Mucosa of stomach (tissue), 1 donor: ENCODE results near the gene ACACB.

Source experiments
- H3K27me3 ChIP-seq: one replicate; pipeline ENCODE4 v1.7.0; 2013; ENCODE audit warnings: mild to moderate bottlenecking, low read length; ENCODE audit not compliant: control insufficient read depth, insufficient read depth
- H3K36me3 ChIP-seq: one replicate; pipeline ENCODE4 v1.7.0; 2013; ENCODE audit warnings: low read length; ENCODE audit not compliant: control insufficient read depth, insufficient read depth
- H3K4me1 ChIP-seq: one replicate; pipeline ENCODE4 v1.7.0; 2013; ENCODE audit warnings: mild to moderate bottlenecking, low read length; ENCODE audit not compliant: control insufficient read depth, insufficient read depth
- H3K4me3 ChIP-seq: one replicate; pipeline ENCODE4 v1.7.0; 2013; ENCODE audit warnings: low read length
- H3K9ac ChIP-seq: one replicate; pipeline ENCODE4 v1.7.0; 2013; ENCODE audit warnings: mild to moderate bottlenecking, low read length, moderate library complexity
- H3K9me3 ChIP-seq: one replicate; pipeline ENCODE4 v1.7.0; 2013; ENCODE audit warnings: mild to moderate bottlenecking, low read length, moderate library complexity; ENCODE audit not compliant: control insufficient read depth
- donor health status: Pancreatic carcinoma.

ACACB gene

DNA sequence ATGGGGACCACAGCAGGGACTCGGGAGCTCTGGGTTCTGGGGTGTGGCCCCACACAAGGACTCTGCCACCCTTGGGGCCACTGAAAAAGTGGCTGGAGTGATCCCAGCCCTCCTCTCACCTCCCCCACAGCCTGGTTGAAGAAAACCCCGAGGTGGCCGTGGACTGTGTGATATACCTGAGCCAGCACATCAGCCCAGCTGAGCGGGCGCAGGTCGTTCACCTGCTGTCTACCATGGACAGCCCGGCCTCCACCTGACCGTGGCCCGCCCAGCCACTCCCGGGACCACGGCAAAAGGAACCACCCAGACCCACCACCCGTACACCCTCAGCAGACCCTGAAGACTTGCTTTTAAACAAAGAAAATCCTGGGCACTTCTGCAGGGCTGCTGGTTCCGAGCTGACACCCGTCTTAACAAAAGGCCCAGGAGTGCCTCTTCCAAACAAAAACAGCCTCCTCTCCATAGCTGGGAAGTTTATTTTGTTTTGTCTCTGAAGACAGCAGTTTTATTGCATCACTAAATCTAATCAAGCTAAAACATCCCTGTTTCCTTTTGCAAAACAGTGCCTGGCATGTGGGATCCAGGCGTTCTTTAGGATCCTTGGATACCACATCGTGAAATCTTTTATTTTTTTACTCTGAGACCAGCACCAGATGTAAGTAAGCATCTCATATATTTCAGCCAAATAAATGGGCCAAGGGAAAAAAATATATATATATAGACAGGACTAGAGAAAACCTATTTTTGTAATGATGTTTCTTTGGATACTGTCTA, 149.9 kb downstream of the ACACB start:
- Histone ChIP-seq H3K4me1 (no peaks in the 10 kb centered on the region), H3K36me3 (peaks cover 18% of the 10 kb centered on the region), H3K9ac (no peak overlapping the region), H3K4me3 (no peak overlapping the region), H3K27me3 (no peaks in the 10 kb centered on the region), H3K9me3 (no peaks in the 10 kb centered on the region)

DNA sequence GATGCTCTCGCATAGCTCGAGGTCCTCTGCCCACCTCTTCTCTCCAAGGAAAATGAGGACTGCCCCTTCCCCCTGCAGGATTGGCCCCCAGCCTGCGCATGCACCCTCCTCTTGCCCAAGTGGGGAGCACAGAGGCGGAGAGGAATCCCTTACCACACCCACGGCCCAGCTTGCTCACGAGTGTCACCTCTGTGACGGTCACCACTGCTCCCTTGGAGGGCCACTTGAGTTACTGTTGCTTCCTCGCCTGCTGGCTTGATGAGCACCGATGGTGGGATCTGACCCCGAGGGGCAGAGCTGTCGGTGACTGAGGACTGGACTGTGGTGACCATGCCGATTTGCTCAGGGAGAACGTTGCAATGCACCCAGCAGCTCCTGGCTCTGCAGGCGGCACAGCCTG, 151.0 kb downstream of the ACACB start:
- H3K4me3 ChIP-seq, result no peak overlapping the region
- no peaks in the 10 kb centered on the region for H3K4me1 ChIP-seq
- no peaks in the 10 kb centered on the region for H3K27me3 ChIP-seq
- H3K9ac ChIP-seq, result no peak overlapping the region
- H3K36me3 ChIP-seq, result peaks cover 18% of the 10 kb centered on the region
- H3K9me3 ChIP-seq, result no peaks in the 10 kb centered on the region

DNA sequence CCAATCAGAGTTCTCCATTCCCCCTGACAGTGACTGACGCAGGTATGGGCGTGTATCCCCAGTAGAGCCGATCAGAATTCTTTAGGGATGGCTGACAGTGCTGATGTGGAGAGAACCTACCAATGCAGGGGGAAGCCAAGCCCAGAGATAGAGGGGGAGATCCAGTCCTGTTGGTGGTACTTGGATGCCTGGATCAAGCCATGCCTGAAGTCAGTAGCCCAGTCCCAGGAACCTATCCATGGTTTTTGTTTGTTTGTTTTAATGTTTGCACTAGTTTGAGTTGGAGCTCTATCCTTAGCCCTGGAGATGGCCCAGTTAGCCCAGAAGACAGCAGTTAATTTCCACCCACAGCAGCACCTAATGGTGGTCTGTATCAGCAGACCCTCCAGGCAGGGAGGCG, 152.5 kb downstream of the ACACB start:
- Histone ChIP-seq H3K36me3 (peaks cover 18% of the 10 kb centered on the region), H3K4me3 (no peak overlapping the region), H3K9me3 (no peaks in the 10 kb centered on the region), H3K9ac (no peak overlapping the region), H3K27me3 (no peaks in the 10 kb centered on the region), H3K4me1 (no peaks in the 10 kb centered on the region)

DNA sequence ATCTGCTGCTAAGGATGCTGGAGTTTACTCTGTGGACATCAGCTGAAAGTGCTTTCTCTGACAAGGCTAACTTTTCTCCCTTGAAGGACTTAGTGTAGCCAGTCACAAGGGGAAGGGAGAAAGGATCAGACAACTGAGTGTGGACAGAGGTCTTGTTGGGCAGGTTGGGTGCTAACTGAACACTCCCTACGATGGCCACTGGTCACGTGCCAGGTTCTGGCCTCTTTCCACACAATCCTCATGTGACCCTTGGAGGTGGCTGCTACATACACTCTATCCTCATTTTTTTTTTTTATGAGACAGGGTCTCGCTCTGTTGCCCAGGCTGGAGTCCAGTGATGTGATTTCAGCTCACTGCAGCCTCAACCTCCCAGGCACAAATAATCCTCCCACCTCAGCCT, 153.0 kb downstream of the ACACB start:
- no peaks in the 10 kb centered on the region for H3K4me1 ChIP-seq
- no peaks in the 10 kb centered on the region for H3K27me3 ChIP-seq
- H3K4me3 ChIP-seq, result no peak overlapping the region
- H3K9me3 ChIP-seq, result no peaks in the 10 kb centered on the region
- no peak overlapping the region for H3K9ac ChIP-seq
- H3K36me3 ChIP-seq, result peaks cover 18% of the 10 kb centered on the region

DNA sequence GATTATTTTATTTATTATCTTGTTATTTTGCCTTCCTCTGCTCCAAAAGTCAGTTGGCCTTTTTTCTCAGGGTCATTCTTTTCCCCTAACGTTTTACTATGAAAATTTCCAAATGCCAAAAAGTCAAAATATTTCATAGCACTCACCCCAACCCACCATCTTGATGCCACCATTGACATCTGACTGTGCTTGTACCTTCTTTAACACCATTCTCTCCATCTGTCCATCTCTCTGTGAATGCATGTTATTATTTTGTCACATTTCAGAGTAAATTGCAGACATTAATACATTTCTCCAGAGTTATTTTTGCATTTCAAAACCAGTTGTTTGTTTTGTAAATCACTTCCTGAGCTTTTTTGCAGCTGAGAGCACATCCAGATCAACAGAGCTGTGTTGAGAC, 154.1 kb downstream of the ACACB start:
- Histone ChIP-seq H3K27me3 (no peaks in the 10 kb centered on the region), H3K36me3 (peaks cover 13% of the 10 kb centered on the region), H3K9me3 (no peaks in the 10 kb centered on the region), H3K9ac (no peak overlapping the region), H3K4me1 (no peaks in the 10 kb centered on the region), H3K4me3 (no peak overlapping the region)

DNA sequence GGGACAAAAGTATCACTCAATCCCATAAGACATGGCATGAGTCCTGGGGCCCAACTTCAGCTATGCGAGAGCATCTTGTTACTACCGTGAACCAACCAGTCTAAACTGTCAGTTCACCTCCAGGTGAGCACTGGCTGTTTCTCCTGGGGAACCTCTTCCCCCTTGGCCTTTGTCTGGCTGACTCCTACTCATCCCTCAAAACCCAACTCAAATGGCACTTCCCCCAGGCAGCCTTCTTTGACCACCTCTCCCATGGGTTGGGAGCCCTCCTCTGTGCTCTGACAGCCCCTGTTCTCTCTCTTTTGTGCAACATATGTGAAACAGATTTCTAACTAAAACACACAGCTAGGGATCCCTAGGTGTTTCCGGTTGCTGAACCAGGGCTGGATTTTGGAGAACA, 155.0 kb downstream of the ACACB start:
- H3K36me3 ChIP-seq, result peaks cover 6% of the 10 kb centered on the region

DNA sequence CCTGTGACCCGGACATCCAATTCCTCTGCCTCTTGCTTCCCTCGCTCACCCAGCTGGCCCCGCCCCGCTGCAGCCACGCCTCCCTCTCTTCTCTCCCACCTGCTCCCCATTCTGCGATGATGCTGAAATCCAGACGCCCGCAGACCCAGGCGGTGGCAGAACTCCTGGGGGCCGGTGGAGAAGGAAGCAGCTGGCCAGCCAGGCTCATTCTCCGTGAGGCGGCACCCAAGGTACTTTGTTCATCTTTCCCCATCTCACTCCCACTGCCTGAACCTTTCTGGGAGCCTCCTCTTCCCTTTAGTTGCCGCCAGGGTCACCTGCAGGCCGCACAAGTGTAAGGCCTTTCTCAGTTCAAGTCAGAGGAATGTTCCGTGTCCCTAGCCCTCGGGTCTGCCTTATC, 157.0 kb downstream of the ACACB start:
- no peak overlapping the region for H3K4me3 ChIP-seq
- H3K36me3 ChIP-seq, result no peaks in the 10 kb centered on the region
- H3K9me3 ChIP-seq, result no peaks in the 10 kb centered on the region
- H3K9ac ChIP-seq, result no peak overlapping the region
- no peaks in the 10 kb centered on the region for H3K27me3 ChIP-seq
- H3K4me1 ChIP-seq, result no peaks in the 10 kb centered on the region

More for the DNA sequence above, 155.0 kb downstream of the ACACB start:
- Histone ChIP-seq H3K9ac (no peak overlapping the region), H3K4me3 (no peak overlapping the region), H3K4me1 (no peaks in the 10 kb centered on the region), H3K9me3 (no peaks in the 10 kb centered on the region), H3K27me3 (no peaks in the 10 kb centered on the region)

DNA sequence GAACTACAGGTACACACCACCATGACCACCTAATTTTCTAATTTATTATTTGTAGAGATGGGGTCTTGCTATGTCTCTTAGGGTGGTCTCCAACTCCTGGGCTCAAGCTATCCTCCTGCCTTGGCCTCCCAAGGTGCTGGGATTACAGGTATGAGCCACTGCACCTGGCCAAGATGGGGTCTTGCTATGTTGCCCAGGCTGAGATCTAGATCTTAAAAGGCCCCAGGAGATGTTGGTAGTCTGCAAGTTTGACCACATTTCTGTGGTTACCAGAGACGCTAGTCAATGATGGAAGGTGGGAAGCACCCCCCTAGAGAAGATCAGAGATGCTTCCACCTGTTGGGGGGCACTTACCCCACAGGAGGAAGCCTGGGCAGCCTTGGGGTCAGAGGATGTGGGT, 158.0 kb downstream of the ACACB start:
- Histone ChIP-seq H3K4me1 (no peaks in the 10 kb centered on the region), H3K9ac (no peak overlapping the region), H3K36me3 (no peaks in the 10 kb centered on the region), H3K27me3 (no peaks in the 10 kb centered on the region), H3K4me3 (no peak overlapping the region), H3K9me3 (no peaks in the 10 kb centered on the region)

DNA sequence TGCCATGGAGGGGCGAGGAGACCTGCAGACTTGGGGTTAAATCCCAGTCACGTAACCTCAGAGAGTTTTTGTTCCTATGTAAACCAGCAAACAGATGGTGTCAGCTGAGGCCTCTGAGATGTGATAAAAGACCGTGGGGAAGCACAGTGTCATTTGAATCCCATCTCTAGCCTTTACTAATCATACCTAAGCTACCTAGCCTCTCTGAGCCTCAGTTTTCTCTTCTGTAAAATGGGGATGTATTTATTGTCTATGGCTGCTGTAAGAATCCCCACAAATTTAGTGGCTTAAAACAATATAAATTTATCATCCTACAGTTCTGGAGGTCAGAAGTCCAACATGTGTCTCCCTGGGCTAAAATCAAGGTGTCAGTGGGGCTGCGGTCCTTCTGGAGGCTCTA, 158.8 kb downstream of the ACACB start:
- H3K27me3 ChIP-seq, result no peaks in the 10 kb centered on the region
- no peak overlapping the region for H3K4me3 ChIP-seq
- no peaks in the 10 kb centered on the region for H3K9me3 ChIP-seq
- no peaks in the 10 kb centered on the region for H3K36me3 ChIP-seq
- H3K4me1 ChIP-seq, result no peaks in the 10 kb centered on the region
- no peak overlapping the region for H3K9ac ChIP-seq

DNA sequence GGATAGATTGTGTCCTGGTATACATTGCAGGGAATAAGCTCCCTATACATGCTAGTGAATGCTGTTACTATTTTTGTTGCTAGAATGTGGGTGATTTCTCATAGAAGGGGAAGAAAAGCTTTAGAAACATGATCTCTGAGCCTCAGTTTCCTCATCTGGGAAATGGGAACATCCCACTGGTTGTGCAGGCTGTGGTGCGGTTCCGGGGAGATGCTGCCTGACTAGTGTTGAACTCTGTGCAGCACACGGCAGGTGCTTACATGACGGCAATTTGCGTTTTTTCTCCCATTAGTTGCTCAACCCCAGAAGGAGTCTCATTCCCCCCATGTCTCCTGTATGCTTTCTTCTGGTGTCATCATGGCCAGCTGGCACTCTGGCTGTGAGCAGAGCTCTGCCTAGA, 159.8 kb downstream of the ACACB start:
- Histone ChIP-seq H3K36me3 (no peaks in the 10 kb centered on the region), H3K4me3 (no peak overlapping the region), H3K27me3 (no peaks in the 10 kb centered on the region), H3K9ac (no peak overlapping the region), H3K9me3 (no peaks in the 10 kb centered on the region), H3K4me1 (no peaks in the 10 kb centered on the region)

DNA sequence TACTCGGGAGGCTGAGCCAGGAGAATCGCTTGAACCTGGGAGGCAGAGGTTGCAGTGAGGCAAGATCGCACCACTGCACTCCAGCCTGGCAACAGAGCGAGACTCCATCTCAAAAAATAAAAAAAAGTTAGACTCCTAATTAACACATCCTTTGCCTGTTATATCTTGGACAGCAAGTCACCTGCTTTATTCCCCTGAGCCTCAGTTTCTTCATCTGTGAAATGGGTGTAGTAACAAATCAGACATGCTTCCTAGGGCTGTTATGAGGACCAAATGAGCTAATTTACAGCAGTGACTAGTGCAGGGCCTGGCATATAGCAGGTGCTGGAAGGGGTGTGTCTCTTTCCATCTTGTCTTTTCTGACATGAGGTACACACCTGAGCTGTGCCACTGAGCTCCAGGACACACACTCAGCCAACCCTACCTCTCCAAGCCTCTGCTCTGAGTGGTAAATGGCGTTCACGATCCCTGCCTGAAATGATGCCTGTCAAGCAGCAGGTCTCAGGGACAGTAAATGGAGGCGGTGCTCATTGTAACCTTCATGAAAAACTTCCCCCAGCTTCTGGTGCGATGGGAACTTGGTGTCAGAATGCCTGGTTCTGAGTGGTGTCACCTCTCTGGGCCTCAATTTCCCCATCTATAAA, 161.0 kb downstream of the ACACB start:
- Histone ChIP-seq H3K4me1 (no peaks in the 10 kb centered on the region), H3K36me3 (no peaks in the 10 kb centered on the region), H3K9ac (no peak overlapping the region), H3K27me3 (no peaks in the 10 kb centered on the region), H3K4me3 (no peak overlapping the region), H3K9me3 (no peaks in the 10 kb centered on the region)

DNA sequence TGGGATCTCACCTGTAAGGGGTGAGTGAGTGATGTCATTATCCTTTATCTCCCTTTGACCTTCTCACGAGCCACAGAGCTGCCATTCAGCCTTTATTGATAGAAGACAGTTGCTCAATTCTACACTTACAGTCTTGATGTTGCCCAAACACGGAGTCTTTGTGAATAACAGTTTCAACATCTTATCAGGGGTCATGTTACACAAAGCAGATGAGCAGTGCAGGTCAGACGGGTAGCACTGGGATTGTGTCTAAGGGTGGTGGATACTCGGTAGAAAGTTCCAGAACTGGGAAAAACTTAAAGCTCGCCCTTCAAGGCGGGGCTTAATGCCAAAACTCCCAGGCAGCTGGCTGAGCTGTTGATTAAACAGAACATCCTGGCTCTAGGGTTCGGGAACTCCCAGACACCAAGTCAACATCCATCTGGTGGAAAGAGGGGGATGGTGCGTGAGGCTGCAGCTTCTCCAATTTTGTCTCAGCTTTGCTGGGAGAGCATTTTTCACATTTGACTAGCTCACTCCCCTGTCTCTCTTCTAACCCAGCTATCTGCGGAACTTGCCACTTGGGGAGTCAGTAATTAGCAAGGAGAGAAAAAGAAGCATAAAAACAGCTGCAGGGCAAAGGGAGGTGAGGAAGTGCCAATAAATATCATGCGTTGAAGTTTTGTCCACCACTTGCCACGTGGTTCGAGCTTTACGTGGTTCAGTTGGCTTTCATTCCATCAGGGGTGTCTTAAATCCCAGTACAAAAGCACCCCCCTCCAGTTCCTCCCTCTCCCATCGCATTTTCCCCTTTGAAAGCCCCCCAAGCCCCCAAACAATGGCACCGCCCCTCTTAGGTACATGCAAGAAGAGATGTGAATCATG, 161.7 kb downstream of the ACACB start:
- Histone ChIP-seq H3K4me1 (no peaks in the 10 kb centered on the region), H3K27me3 (no peaks in the 10 kb centered on the region), H3K9ac (no peak overlapping the region), H3K36me3 (no peaks in the 10 kb centered on the region), H3K9me3 (no peaks in the 10 kb centered on the region), H3K4me3 (no peak overlapping the region)
